Thyroid gland (tissue), 4 donors: ENCODE measurements around the gene GJD4.

ENCODE experiments used
- POLR2A ChIP-seq, 2 donors: fragments of 450-650 bp; IDR thresholded peaks; one replicate each; pipeline ENCODE4 v1.6.1; 2017; ENCODE audit warnings: antibody characterized with exemption in 2 of 2, mild to moderate bottlenecking in 2 of 2, moderate library complexity in 1 of 2
- TF ChIP-seq, protein P1 (sequence below), 6 experiments: fragments of 200-600 bp in 3 of 6; fragments of 450-650 bp in 3 of 6; sonication (generic) in 3 of 6; IDR thresholded peaks; one replicate each; pipeline ENCODE4 v1.5.1; 2016 to 2019; ENCODE audit warnings: antibody characterized with exemption in 6 of 6, mild to moderate bottlenecking in 2 of 6, inconsistent platforms in 1 of 6, moderate library complexity in 1 of 6

DNA sequence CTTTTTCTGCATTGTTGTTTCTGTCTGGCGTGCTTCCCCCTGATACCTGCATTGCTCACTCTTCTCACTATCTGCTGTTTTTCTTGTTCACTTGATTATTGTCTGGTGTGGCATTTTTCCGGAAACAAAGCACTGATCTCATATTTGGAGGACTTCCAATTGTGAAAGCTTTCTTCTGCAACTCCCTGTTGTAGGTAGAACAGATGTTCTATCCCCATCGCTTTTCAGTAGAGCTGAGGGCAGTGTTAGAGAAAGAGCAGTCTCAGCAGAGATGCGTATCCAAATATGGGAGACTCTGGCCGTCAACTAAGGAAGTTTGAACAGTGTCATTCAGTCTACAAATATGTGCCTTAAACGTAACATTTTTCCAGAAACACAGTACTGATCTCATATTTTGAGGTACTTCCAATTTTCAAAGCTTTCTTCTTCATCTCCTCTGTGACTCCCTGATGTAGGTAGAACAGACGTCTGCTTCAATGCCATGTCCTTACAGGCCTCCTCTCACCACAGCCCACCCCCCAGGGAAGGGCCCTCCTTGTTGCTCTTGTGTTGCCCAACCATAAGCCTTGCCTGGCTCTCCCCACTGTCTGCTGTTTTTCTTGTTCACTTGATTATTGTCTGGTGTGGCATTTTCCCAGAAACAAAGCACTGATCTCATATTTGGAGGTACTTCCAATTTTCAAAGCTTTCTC, 27.1 kb upstream of the GJD4 start:
- TF ChIP-seq, protein P1, sequence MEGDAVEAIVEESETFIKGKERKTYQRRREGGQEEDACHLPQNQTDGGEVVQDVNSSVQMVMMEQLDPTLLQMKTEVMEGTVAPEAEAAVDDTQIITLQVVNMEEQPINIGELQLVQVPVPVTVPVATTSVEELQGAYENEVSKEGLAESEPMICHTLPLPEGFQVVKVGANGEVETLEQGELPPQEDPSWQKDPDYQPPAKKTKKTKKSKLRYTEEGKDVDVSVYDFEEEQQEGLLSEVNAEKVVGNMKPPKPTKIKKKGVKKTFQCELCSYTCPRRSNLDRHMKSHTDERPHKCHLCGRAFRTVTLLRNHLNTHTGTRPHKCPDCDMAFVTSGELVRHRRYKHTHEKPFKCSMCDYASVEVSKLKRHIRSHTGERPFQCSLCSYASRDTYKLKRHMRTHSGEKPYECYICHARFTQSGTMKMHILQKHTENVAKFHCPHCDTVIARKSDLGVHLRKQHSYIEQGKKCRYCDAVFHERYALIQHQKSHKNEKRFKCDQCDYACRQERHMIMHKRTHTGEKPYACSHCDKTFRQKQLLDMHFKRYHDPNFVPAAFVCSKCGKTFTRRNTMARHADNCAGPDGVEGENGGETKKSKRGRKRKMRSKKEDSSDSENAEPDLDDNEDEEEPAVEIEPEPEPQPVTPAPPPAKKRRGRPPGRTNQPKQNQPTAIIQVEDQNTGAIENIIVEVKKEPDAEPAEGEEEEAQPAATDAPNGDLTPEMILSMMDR (IDR thresholded peaks at IDR 0.05) = no peak
- no peak for TF ChIP-seq POLR2A (IDR thresholded peaks at IDR 0.05)
